CD1c-positive myeloid dendritic cell (primary cell): Measurements from ENCODE around the gene CAPN11.
"Not testable (repeated sequence)": the region's sequence is repeated elsewhere in the genome, so short reads cannot be mapped to it uniquely, and the experiment has no call there.

Experiments
- DNase-seq: peaks from one replicate; pipeline ENCODE4 v3.0.0-alpha.2; 2016; ENCODE audit errors: extremely low spot score

The CAPN11 gene

DNA sequence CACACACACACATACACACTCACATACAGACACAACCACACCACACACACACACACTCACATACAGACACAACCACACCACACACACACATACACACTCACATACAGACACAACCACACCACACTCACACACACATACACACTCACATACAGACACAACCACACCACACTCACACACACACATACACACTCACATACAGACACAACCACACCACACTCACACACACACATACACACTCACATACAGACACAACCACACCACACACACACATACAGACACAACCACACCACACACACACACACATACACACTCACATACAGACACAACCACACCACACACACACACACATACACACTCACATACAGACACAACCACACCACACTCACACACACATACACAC, 23.2 kb downstream of the CAPN11 start:
- not testable (repeated sequence) for DNase-seq

- no peak for DNase-seq
Measured at GRCh38 chr6:44182911-44183390, 24.3 kb downstream of the CAPN11 start.

- no peak for DNase-seq
Measured at GRCh38 chr6:44183783-44184182, 25.2 kb downstream of the CAPN11 start.

DNA sequence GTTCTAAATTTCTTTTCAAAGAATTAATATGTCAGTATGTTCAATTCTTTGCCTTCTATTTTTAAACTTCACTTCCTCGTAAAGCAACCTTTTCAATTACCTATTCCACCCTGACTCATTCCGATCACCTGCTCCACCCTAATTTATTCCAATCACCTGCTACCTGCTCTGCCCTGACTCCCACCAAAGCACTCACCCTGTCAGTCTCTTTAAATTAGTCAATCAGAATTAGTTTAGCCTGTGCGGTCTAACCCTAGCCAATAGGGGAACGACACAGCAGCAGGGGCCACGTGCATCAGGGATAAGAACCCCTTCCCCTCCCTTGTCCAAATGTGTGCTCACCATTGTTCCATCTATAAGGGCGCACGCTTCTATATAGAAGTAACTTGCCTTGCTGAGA, 26.7 kb downstream of the CAPN11 start:
- DNase-seq: not testable (repeated sequence)

DNA sequence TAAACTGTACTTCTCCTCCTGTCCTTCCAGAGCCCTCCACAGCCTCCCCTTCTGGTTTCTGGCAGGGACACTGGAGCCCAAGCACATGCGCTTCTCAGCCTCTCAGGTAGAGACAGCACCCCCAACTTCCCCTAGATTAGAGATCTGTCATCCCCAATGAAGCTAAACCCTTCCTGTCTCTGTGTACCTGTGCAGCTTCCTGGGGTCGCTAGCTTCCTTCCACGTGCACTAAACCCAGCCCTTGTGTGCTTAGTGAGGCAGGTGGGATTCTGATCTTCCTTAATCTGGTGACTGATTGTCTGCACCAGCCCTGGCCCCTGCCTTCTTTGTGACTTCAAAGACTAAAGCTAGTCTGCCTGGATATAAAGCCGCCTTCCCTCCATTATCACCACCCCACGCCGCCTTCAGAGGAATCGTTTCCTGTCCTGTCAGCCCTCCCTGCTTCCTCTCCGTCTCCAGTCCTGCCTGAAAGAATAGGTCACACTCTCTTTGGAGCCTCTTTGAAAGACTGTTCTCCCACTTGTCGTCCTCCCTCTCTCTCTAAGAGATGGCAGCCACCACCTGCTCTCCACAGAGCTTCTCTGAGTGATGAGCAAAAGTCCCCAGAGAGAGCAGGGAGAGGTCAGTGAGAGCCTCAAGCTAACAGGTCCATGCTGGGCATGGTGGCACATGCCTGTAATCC, 27.5 kb downstream of the CAPN11 start:
- no peak for DNase-seq

GRCh38 chr6:44186635-44187025, 28.0 kb downstream of the CAPN11 start:
- no peak for DNase-seq

DNA sequence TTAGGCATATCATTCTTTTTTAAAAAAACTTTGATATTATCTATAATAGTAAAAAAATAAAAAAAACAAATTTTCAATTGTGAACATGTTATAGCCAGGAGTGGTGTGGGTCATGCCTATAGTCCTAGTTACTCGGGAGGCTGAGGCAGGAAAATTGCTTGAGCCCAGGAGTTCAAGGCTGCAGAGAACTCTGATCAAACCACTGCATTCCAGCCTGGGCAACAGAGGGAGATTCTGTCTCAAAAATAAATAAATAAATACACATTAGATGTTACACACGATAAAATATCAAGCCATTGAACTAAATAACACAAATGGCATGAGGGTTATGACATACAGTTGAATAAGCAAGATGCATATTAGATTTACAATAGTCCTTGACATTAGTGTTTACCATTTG, 30.2 kb downstream of the CAPN11 start:
- no peak for DNase-seq

- DNase-seq: no peak
Measured at GRCh38 chr6:44189257-44189656, 30.6 kb downstream of the CAPN11 start.

DNA sequence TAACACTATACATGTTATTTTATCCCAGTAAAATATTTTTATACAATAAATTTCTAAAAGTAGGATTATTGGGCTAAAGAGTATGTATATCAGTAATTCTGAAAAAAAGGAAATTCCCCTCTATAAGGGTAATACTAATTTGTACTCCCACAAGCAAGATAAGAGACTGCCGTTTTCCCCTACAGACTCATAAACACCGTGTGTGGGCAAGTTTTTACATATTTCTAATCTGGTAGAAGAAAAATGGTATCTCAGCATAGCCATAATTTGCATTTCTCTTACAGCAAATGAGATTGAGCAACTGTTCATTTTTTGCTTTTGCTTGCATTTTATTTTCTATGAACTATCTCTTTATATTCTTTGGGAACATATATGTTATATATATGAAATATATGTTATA, 32.1 kb downstream of the CAPN11 start:
- no peak for DNase-seq

GRCh38 chr6:44192428-44193041, 33.9 kb downstream of the CAPN11 start:
- no peak for DNase-seq

DNA sequence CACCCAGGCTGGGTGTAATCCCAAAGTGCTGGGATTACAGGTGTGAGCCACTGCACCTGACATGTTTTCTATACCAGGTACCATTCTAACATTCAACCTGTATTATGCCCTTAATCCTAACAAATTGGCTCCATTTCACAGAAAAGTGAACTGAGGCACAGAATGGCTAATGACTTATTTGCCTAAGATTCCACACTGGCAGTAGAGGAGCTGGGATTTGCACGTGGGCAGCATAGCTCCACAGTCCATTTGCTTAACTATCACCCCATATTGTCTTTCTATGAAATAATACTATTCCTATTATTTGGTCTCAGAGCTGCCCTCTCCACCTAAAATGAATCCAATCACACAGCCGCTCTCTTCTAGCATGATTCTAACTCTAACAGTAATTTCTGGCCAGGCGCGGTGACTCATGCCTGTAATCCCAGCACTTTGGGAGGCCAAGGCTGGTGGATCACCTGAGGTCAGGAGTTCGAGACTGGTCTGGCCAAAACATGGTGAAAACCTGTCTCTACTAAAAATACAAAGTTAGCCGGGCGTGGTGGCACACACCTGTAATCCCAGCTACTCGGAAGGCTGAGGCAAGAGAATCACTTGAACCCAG, 34.8 kb downstream of the CAPN11 start:
- no peak for DNase-seq

DNA sequence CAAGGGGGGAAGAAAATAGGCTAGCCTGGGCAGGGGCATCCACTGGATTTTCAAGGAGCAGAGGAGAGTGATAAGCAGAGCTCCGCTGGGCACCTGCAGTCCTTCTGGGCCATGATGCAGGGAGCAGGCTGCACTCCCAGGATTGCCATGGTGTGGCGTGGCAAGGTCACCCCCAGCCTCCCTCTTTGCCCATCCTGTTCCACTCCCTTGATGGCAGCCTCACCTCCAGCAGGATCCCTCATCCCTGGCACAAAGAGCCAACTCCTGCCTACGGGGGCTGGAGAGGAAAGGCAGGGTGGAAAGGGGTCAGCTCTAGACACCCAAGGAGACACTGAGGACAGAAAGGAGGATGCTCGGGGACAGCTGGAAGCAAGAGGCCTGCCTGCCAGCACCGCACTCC, 35.7 kb downstream of the CAPN11 start:
- DNase-seq: no peak

GRCh38 chr6:44196351-44196750, 37.7 kb downstream of the CAPN11 start:
- DNase-seq: not testable (repeated sequence)

DNA sequence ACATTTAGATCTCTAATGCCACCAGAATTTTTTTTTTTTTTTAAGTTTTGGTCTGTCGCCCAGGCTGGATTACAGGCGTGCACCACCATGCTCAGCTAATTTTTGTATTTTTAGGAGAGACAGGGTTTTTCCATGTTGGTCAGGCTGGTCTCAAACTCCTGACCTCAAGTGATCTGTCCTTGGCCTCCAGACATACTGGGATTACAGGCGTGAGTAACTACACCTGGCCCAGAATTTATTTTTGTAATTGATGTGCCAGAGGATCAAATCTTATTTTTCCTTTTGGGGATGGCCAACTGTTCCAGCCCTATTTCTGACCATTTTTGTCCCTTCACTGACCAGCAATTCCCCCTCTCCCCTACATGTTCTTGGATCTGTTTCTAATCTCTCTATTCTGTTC, 40.1 kb downstream of the CAPN11 start:
- no peak for DNase-seq

GRCh38 chr6:44199883-44200282, 41.3 kb downstream of the CAPN11 start:
- no peak for DNase-seq

DNA sequence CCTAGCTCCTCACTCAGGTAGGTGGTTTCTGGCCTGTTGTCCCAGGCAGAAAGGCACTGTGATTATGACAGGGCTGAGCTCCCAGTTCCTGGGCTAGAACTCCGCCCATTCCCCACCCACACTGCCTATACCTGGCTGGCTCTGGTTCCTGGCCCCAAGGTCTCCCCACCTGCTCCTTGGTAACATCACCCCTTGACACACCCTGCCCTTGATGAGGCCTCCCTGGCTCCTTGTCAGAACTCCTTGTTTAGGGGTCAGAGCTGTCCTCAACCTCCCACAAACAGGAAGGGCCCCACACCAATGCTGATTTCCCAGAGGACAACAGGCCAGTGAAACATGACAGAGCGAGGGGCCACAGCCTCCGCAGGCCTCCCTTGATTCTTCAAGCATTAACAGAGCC, 42.6 kb downstream of the CAPN11 start:
- DNase-seq: no peak

DNA sequence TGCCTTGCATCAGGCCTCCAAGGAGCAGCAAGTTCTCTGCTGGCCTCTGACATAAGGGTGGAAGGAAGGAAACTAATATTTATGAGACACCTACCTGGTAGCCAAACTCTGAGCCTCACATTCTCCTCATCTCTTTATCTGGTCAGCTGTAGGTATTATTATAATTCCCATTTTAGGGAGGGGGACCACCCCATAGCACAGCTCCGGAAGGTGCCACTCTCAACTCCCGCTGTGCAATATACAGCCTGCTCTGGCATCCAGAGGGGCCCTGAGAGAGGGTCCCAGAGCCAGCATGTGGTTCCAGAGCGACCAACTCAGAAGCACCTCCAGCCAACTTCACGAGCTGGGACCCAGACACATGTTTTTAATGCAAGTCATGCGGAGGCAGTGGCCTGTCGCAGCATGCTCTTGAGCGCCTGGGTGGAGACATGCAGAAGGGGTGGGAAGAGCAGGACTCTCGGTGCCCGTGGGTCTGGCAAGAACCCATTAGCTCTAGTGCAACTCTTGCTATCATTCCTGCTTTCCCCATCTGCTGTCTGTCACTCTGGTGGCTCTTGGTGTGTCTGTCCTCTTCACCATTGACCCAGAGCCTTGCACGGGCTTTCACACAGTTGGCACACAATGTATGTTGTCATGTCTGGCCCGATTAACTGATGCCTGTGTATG, 43.2 kb downstream of the CAPN11 start:
- no peak for DNase-seq

GRCh38 chr6:44202332-44202971, 43.8 kb downstream of the CAPN11 start:
- no peak for DNase-seq

DNA sequence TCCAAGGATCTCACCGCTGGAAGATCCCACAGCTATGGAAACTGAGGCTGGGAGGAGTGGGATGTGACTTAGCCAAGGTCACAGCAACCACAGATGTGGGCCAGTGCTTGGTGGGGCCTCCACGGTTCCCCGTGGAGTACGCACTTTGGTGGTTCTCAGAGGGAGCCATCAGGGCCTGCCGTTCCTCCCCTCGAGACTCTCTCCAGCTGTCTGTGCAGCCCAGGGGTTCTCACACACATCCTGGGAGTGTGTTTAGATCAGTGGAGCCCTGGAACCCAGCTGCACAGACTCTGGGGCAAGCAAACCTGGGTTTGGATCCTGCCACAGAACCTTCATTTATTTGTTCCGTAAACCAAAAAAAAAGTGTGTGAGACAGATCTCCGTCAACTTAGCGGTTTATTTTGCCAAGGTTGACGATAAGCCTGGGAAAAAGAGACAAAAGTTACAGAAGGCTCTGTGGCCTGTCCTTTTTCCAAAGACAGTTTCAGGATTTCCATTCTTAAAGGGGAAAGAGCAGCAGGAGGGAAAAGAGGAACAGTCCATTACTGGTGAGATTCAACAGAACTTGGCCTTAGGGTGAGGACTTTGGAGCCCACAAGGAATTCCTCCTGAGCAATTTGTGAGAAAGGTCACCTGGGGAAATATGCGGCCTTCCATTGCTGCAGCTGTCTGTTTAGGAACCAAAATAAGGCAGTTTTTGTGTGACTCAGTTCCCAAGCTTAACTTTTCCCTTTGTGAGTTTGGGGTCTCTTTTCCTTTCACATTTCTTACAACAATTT, 44.5 kb downstream of the CAPN11 start:
- DNase-seq: no peak

GRCh38 chr6:44203955-44204354, 45.3 kb downstream of the CAPN11 start:
- DNase-seq: no peak

DNA sequence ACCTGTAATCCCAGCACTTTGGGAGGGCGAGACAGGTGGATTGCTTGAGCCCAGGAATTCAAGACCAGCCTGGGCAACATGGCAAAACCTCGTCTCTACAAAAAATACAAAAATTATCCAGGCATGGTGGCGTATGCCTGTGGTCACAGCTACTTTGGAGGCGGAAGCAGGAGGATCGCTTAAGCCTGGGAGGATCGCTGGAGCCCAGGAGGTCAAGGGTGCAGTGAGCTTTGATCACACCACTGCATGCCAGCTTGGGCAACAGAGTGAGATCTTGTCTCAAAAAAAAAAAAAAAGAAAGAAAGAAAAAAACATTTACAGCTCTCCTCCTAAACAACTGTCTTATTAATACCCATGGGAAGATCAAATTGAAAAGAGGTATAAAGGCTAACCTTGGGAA, 49.3 kb downstream of the CAPN11 start:
- DNase-seq: no peak
